Smooth muscle cell (in vitro differentiated cells): Measurements from ENCODE around the gene KRT83. TPM values are rescaled to one million over a fixed set of nuclear protein-coding genes. Genes with fewer than 3 reads are reported as not detected.

Source experiments
- DNase-seq: peaks from one replicate; lab custom pipeline; 2025; ENCODE audit not compliant: unreplicated experiment; lab: John Stamatoyannopoulos, UW
- H2AFZ ChIP-seq: fragments of 200-600 bp; sonication (generic); 2 replicates; pipeline ENCODE4 v1.6.0; 2016; ENCODE audit warnings: antibody characterized with exemption, low read depth, mild to moderate bottlenecking
- H3F3A ChIP-seq: fragments of 200-600 bp; sonication (generic); 2 replicates; pipeline ENCODE4 v1.6.0; 2017; ENCODE audit warnings: antibody characterized with exemption, low read depth
- H3K27ac ChIP-seq: fragments of 200-600 bp; sonication (generic); 2 replicates; pipeline ENCODE4 v1.5.1; 2016; ENCODE audit warnings: low read depth, mild to moderate bottlenecking
- H3K27me3 ChIP-seq: fragments of 200-600 bp; sonication (generic); 2 replicates; pipeline ENCODE4 v1.6.1; 2016; ENCODE audit warnings: low read depth, mild to moderate bottlenecking
- H3K36me3 ChIP-seq: fragments of 200-600 bp; sonication (generic); 2 replicates; pipeline ENCODE4 v1.5.1; 2016; ENCODE audit warnings: low read depth
- H3K4me1 ChIP-seq: fragments of 200-600 bp; sonication (generic); 2 replicates; pipeline ENCODE4 v1.5.1; 2016; ENCODE audit warnings: low read depth
- H3K4me2 ChIP-seq: fragments of 200-600 bp; sonication (generic); 2 replicates; pipeline ENCODE4 v1.6.0; 2016; ENCODE audit warnings: mild to moderate bottlenecking
- H3K4me3 ChIP-seq: fragments of 200-600 bp; sonication (generic); 2 replicates; pipeline ENCODE4 v1.5.1; 2016; ENCODE audit warnings: mild to moderate bottlenecking
- H3K79me2 ChIP-seq: fragments of 200-600 bp; sonication (generic); 2 replicates; pipeline ENCODE4 v1.6.0; 2016; ENCODE audit warnings: low read depth, mild to moderate bottlenecking
- H3K9ac ChIP-seq: fragments of 200-600 bp; sonication (generic); 2 replicates; pipeline ENCODE4 v1.6.0; 2016; ENCODE audit warnings: low read depth
- H3K9me3 ChIP-seq: fragments of 200-600 bp; sonication (generic); replicated peaks from 2 replicates; pipeline ENCODE4 v1.5.1; 2016; ENCODE audit warnings: low read depth
- H4K20me1 ChIP-seq: fragments of 200-600 bp; sonication (generic); 2 replicates; pipeline ENCODE4 v1.6.0; 2016; ENCODE audit warnings: low read depth
- CTCF ChIP-seq: fragments of 200-600 bp; sonication (generic); IDR thresholded peaks from 2 replicates; pipeline ENCODE4 v1.5.1; 2017; ENCODE audit warnings: borderline replicate concordance, mild to moderate bottlenecking, antibody characterized with exemption; ENCODE audit not compliant: insufficient read depth, poor library complexity, severe bottlenecking
- WGBS: methylation state at CpG from one replicate; pipeline ENCODE4 v1.1.7; 2016; ENCODE audit warnings: low lambda C conversion rate; 5-methylcytosine and 5-hydroxymethylcytosine counted together
- polyA plus RNA-seq: library from polyadenylated mRNA; unstranded; fragments of >200 nt; fragmentation: Nextera tagmentation; extraction: Ambion mirVana; gene quantifications from 2 replicates; pipeline ENCODE4 v1.2.1, GENCODE V29; 2016
- total RNA-seq: library from RNA; depleted of rRNA; stranded (reverse); fragments of >200 nt; gene quantifications from 2 replicates; pipeline ENCODE4 v1.2.3, GENCODE V29; 2014

KRT83 gene
- total and polyA plus RNA-seq, 2 experiments from 2014 or later = not detected

- Histone ChIP-seq H3K27ac (no peak overlapping the region), H4K20me1 (no peaks in the 10 kb centered on the region), H3K79me2 (no peaks in the 10 kb centered on the region), H3K4me3 (no peak overlapping the region), H3K9ac (no peak overlapping the region), H3K4me1 (no peaks in the 10 kb centered on the region), H2AFZ (no peak overlapping the region), H3K9me3 (no peaks in the 10 kb centered on the region), H3K36me3 (no peaks in the 10 kb centered on the region), H3K27me3 (peaks cover 53% of the 10 kb centered on the region), H3F3A (no peaks in the 10 kb centered on the region), H3K4me2 (no peak overlapping the region)
- DNase-seq = no peak
- no peak for TF ChIP-seq CTCF
- WGBS = 79% methylated on average over 8 of the region's 8 CpGs
These were observed 34.0 kb upstream of the KRT83 start for GRCh38 chr12:52355176-52355575.

GRCh38 chr12:52354200-52354599, 33.0 kb upstream of the KRT83 start:
- H3K27me3 ChIP-seq = peaks cover 54% of the 10 kb centered on the region
- WGBS = 64% methylated on average over 5 of the region's 5 CpGs
- no peak overlapping the region for H3K4me2 ChIP-seq

GRCh38 chr12:52353766-52354165, 32.6 kb upstream of the KRT83 start:
- Histone ChIP-seq H3K4me3 (no peak overlapping the region), H3K27me3 (peaks cover 54% of the 10 kb centered on the region), H2AFZ (no peak overlapping the region), H3K9me3 (no peaks in the 10 kb centered on the region), H3K4me1 (no peaks in the 10 kb centered on the region), H3K4me2 (no peak overlapping the region), H3K36me3 (no peaks in the 10 kb centered on the region), H3F3A (no peaks in the 10 kb centered on the region), H3K27ac (no peak overlapping the region), H3K9ac (no peak overlapping the region), H4K20me1 (no peaks in the 10 kb centered on the region), H3K79me2 (no peaks in the 10 kb centered on the region)
- DNase-seq = no peak
- WGBS = 82% methylated on average over 3 of the region's 3 CpGs
- no peak for TF ChIP-seq CTCF

More at GRCh38 chr12:52354200-52354599, 33.0 kb upstream of the KRT83 start:
- Histone ChIP-seq H3K4me1 (no peaks in the 10 kb centered on the region), H3K4me3 (no peak overlapping the region), H3F3A (no peaks in the 10 kb centered on the region), H3K27ac (no peak overlapping the region), H3K36me3 (no peaks in the 10 kb centered on the region), H3K9me3 (no peaks in the 10 kb centered on the region), H3K79me2 (no peaks in the 10 kb centered on the region), H3K9ac (no peak overlapping the region), H2AFZ (no peak overlapping the region), H4K20me1 (no peaks in the 10 kb centered on the region)
- DNase-seq = no peak
- no peak for TF ChIP-seq CTCF

GRCh38 chr12:52352951-52353350, 31.8 kb upstream of the KRT83 start:
- Histone ChIP-seq H2AFZ (no peak overlapping the region), H3K27ac (no peak overlapping the region), H3K79me2 (no peaks in the 10 kb centered on the region), H3K36me3 (no peaks in the 10 kb centered on the region), H4K20me1 (no peaks in the 10 kb centered on the region), H3K4me1 (no peaks in the 10 kb centered on the region), H3K9me3 (no peaks in the 10 kb centered on the region), H3K4me2 (no peak overlapping the region), H3K4me3 (no peak overlapping the region), H3K27me3 (peaks cover 54% of the 10 kb centered on the region), H3K9ac (no peak overlapping the region), H3F3A (no peaks in the 10 kb centered on the region)
- TF ChIP-seq CTCF = no peak
- no peak for DNase-seq
- 85% methylated on average over 2 of the region's 2 CpGs for WGBS
